ENCODE results near the gene CENPU. TPM values are rescaled to one million over a fixed set of nuclear protein-coding genes. Genes with fewer than 3 reads are reported as not detected.

The CENPU gene
- total and polyA plus RNA-seq, 5 donors from 2014 or later, result 2.5 to 11.0 (median 4.1) TPM

DNA sequence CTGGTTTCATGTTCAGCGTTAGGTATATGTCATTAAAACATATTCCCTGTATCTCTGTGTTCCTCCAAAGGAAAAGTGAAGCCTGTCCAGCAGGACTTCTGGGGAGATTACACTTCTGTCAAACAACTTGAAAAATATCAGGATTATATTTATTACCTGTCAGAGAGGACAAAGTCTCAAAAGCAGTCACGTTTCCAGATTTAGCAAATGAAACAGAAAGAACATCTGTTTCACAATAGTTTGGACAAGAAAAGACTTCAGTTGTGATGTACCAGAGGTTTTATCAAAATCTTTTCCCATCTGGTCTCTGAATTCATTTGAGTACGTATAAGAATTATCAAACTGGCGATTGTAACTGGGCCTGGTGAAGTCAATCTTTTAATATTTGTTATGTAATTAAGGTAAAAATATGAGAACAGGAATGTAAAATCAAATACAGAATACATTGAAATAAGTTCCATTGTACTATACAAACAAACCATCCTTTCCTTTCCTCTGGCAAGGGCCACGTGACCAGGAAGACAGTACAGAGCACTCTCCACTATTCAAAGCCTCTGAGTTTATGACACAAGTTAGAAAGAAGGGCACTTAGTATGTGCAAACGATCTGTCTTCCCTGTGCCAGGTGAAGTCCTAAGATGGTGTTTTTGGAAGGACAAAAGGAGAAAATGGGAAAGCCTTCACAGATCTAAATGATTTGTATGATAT lies 87.8 kb downstream of the CENPU start:
- Mint-ChIP-seq H3K27me3 (no peaks in the 10 kb centered on the region), H3K36me3 (peaks cover 31% of the 10 kb centered on the region), H3K27ac (peak overlapping the region; percentile 35 to 94 (median 94)), H3K4me3 (peak overlapping the region; percentile 90 to 94 (median 92)), H3K9me3 (no peaks in the 10 kb centered on the region), H3K4me1 (peaks cover 48 to 72% (median 63%) of the 10 kb centered on the region in 4 donors)
- Histone ChIP-seq H3K27me3 (ENCODE audit: control insufficient read depth, insufficient read depth, low read length) (no peaks in the 10 kb centered on the region), H3K27ac (ENCODE audit: insufficient read depth, low read length, poor library complexity, severe bottlenecking) (peak overlapping the region; percentile 84), H3K9me3 (ENCODE audit: control insufficient read depth in 2 of 2, low read length in 2 of 2) (no peaks in the 10 kb centered on the region), H3K4me3 (ENCODE audit: low read depth, low read length) (peak overlapping the region; percentile 73), H3K4me1 (ENCODE audit: control insufficient read depth, insufficient read depth, low read length, poor library complexity, severe bottlenecking) (peaks cover 63% of the 10 kb centered on the region), H3K36me3 (ENCODE audit: control insufficient read depth, insufficient read depth, low read length) (peaks cover 20% of the 10 kb centered on the region)
- no peak for ATAC-seq (ENCODE audit: low read depth in 2 of 2)
- no peak for DNase-seq

DNA sequence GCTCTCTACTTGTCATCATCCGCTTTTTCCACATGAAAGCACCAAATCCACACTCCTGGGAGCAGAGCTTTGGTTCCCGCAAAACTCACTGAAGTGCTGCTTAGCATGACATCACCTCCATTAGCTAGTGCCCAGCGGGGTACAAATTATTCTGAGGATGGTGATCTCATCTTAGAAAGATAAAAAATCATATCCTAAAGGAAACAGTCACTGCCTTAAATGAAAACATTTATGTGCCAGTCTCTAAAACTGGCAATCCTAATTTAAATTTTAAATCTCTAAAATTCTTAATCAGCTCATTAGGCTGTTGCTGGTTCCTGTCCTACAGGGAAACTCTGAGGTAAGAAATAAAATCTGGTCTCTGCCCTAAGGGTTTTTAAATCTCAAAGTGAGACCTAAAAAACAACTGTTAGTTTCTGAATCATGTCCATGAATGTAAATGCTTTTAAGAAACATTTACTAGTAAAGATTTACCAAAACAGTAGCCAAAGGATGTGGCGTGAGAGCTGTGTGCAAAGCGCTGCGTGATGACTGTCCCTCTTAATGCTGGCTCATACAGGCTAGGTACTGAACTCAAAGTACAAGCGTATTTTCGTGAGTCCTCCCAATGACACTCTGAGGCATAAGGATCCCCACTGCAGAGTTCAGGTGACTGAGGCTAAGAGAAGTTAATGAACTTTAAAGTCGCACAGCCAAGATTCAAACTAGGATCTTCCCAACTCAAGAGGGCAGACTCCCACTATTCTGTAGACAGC lies 89.2 kb downstream of the CENPU start:
- peaks cover 23% of the 10 kb centered on the region for H3K36me3 ChIP-seq (ENCODE audit: control insufficient read depth, insufficient read depth, low read length)
- Mint-ChIP-seq H3K27ac (peak overlapping the region in 2 of 3 donors; percentile 42 to 74), H3K9me3 (no peaks in the 10 kb centered on the region), H3K4me3 (peak overlapping the region; percentile 48 to 78 (median 64)), H3K27me3 (no peaks in the 10 kb centered on the region), H3K36me3 (peaks cover 37% of the 10 kb centered on the region), H3K4me1 (peaks cover 53 to 75% (median 65%) of the 10 kb centered on the region in 4 donors)
- H3K27ac ChIP-seq (ENCODE audit: insufficient read depth, low read length, poor library complexity, severe bottlenecking), result peak overlapping the region; percentile 84
- ATAC-seq (ENCODE audit: low read depth in 2 of 2) (no peak), DNase-seq (peak in 1 of 3 donors; percentile 60)
- peak overlapping the region; percentile 56 for H3K4me3 ChIP-seq (ENCODE audit: low read depth, low read length)
- H3K9me3 ChIP-seq (ENCODE audit: control insufficient read depth in 2 of 2, low read length in 2 of 2), result no peaks in the 10 kb centered on the region
- H3K27me3 ChIP-seq (ENCODE audit: control insufficient read depth, insufficient read depth, low read length), result no peaks in the 10 kb centered on the region
- peaks cover 71% of the 10 kb centered on the region for H3K4me1 ChIP-seq (ENCODE audit: control insufficient read depth, insufficient read depth, low read length, poor library complexity, severe bottlenecking)

Other genes starting within 250 kb of the CENPU start
- 26.1 TPM for gene CASP3, start 84.6 kb downstream of the CENPU start, total RNA-seq
- gene CASP3, start 84.6 kb downstream of the CENPU start, polyA plus RNA-seq, result 10 to 100 TPM; 11.5 to 19.3 (median 13.0) TPM
- gene PRIMPOL, start 84.4 kb downstream of the CENPU start, total RNA-seq, result 10.1 TPM
- 10 to 100 TPM; 11.4 to 20.1 (median 17.0) TPM for gene PRIMPOL, start 84.4 kb downstream of the CENPU start, polyA plus RNA-seq
- gene ACSL1, start 91.9 kb upstream of the CENPU start, total RNA-seq, result 21.0 TPM
- 1 to 10 TPM; 6.8 to 9.9 (median 8.2) TPM for gene ACSL1, start 91.9 kb upstream of the CENPU start, polyA plus RNA-seq

All from CD4-positive, CD25-positive, alpha-beta regulatory T cell (primary cell).